OCI-LY1 (cell line): Measurements from ENCODE around the gene SLC8A1.

ENCODE experiments used
- EZH2 ChIP-seq: fragments of 200-600 bp; sonication (generic), shearing (Covaris generic); IDR thresholded peaks from 2 replicates; pipeline ENCODE4 v1.8.0; 2017; ENCODE audit warnings: borderline replicate concordance, mixed run types, mild to moderate bottlenecking, antibody characterized with exemption, low read length, moderate library complexity, mixed read lengths
- TF ChIP-seq, protein P1 (sequence below): fragments of 200-600 bp; sonication (generic), shearing (Covaris generic); IDR thresholded peaks from 2 replicates; pipeline ENCODE4 v1.5.1; 2017; ENCODE audit warnings: mild to moderate bottlenecking, antibody characterized with exemption, low read length, moderate library complexity, mixed read lengths

DNA sequence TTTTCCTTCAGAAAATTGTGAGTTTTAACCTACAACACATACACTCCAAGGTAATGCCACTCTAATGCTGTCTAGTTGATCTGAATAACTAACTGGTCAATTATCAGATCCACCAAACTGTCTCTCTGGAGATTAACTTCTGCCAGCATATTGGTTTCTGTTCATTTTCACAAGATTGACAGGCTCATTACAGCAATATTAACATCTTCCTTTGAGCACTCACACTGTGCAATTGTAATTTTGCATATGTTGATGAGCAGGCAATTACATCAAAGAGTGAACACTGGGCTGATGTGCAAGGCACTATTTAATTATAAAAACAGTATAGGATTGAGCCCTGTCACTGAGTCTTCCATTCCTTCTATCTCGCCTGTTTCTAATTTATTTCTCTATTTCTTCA, 197.3 kb downstream of the SLC8A1 start:
- TF ChIP-seq, protein P1, sequence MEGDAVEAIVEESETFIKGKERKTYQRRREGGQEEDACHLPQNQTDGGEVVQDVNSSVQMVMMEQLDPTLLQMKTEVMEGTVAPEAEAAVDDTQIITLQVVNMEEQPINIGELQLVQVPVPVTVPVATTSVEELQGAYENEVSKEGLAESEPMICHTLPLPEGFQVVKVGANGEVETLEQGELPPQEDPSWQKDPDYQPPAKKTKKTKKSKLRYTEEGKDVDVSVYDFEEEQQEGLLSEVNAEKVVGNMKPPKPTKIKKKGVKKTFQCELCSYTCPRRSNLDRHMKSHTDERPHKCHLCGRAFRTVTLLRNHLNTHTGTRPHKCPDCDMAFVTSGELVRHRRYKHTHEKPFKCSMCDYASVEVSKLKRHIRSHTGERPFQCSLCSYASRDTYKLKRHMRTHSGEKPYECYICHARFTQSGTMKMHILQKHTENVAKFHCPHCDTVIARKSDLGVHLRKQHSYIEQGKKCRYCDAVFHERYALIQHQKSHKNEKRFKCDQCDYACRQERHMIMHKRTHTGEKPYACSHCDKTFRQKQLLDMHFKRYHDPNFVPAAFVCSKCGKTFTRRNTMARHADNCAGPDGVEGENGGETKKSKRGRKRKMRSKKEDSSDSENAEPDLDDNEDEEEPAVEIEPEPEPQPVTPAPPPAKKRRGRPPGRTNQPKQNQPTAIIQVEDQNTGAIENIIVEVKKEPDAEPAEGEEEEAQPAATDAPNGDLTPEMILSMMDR, result no peak
- no peak for TF ChIP-seq EZH2
